Gastrocnemius medialis (tissue), 4 donors: ENCODE data around the gene HSPA6.
"Not testable (repeated sequence)": the region's sequence is repeated elsewhere in the genome, so short reads cannot be mapped to it uniquely, and the experiment has no call there.

ENCODE experiments used
- POLR2A ChIP-seq, 2 donors: fragments of 450-650 bp; IDR thresholded peaks; one replicate each; pipeline ENCODE4 v1.6.1; 2017; ENCODE audit warnings: antibody characterized with exemption in 2 of 2, mild to moderate bottlenecking in 2 of 2, moderate library complexity in 2 of 2
- TF ChIP-seq, protein P1 (sequence below), 5 experiments: fragments of 450-650 bp in 3 of 5; fragments of 200-600 bp in 2 of 5; sonication (generic) in 2 of 5; IDR thresholded peaks in 4 of 5; conservative IDR thresholded peaks in 1 of 5; 1 replicate in 4 of 5; 2 replicates in 1 of 5; pipeline ENCODE4 v1.5.1; 2016 to 2019; ENCODE audit warnings: antibody characterized with exemption in 5 of 5, mild to moderate bottlenecking in 3 of 5, moderate library complexity in 3 of 5

DNA sequence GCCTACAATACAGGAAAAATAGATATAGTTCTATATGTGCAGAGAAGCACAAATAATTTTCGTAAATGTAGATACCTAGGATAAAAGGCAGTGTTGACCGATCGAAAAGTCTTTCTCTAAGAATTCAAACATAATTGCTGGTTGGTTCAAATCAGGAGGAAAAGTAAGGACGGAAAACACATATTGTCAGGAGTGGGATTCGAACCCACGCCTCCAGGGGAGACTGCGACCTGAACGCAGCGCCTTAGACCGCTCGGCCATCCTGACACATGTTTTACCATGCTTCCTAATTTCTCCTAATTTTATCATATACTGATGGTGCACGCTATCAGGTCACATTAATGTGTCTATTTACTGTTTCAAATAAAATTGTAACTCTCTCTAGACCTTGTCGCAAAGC is 5.8 kb downstream of the HSPA6 start:
- TF ChIP-seq, protein P1, sequence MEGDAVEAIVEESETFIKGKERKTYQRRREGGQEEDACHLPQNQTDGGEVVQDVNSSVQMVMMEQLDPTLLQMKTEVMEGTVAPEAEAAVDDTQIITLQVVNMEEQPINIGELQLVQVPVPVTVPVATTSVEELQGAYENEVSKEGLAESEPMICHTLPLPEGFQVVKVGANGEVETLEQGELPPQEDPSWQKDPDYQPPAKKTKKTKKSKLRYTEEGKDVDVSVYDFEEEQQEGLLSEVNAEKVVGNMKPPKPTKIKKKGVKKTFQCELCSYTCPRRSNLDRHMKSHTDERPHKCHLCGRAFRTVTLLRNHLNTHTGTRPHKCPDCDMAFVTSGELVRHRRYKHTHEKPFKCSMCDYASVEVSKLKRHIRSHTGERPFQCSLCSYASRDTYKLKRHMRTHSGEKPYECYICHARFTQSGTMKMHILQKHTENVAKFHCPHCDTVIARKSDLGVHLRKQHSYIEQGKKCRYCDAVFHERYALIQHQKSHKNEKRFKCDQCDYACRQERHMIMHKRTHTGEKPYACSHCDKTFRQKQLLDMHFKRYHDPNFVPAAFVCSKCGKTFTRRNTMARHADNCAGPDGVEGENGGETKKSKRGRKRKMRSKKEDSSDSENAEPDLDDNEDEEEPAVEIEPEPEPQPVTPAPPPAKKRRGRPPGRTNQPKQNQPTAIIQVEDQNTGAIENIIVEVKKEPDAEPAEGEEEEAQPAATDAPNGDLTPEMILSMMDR (IDR thresholded peaks at IDR 0.05 in 4 of 5, conservative IDR thresholded peaks at IDR 0.05 in 1 of 5), result not testable (repeated sequence)
- TF ChIP-seq POLR2A (IDR thresholded peaks at IDR 0.05), result not testable (repeated sequence)
